HepG2 (cell line): ENCODE data around the gene TMEM229B. TPM values are rescaled to one million over a fixed set of nuclear protein-coding genes. Genes with fewer than 3 reads are reported as not detected.

Source experiments
- ATAC-seq: fragments of 200-7000 bp; cut with Tn5 transposase; 3 replicates; pipeline ENCODE4 v1.9.1; 2020; ENCODE audit warnings: mild to moderate bottlenecking, moderate library complexity
- BruUV-seq: library from RNA; stranded (reverse); fragments of 400-500 nt; replicated peaks from 2 replicates; lab custom pipeline; 2021; lab: Mats Ljungman, UMichigan
- CTCF ChIA-PET: fragments of 300-600 bp; formaldehyde crosslinking; extraction: SDS; loops from one replicate; lab custom pipeline; 2021; ENCODE audit warnings: low total read pairs, inconsistent platforms, low intra/inter-chr PET ratio; lab: Yijun Ruan, JAX
- POLR2A ChIA-PET: fragments of 350-600 bp; sonication (Branson Sonifier 250); formaldehyde crosslinking; loops from one replicate; lab custom pipeline; 2020; ENCODE audit warnings: antibody characterized with exemption, inconsistent platforms; lab: Yijun Ruan, JAX
- DNase-seq: peaks from one replicate; pipeline ENCODE4 v3.0.0-alpha.2; 2015; ENCODE audit warnings: low spot score
- FAIRE-seq: peaks from 3 replicates; lab custom pipeline; 2011; peaks lifted over from hg19 to GRCh38; lab: Jason Lieb, UNC
- H2AFZ ChIP-seq: one replicate; pipeline ENCODE4 v1.6.1; 2011; ENCODE audit warnings: low read length, inconsistent platforms
- H3K27ac ChIP-seq: fragments of 300-600 bp; 3 replicates; pipeline ENCODE4 v1.8.0; 2011; ENCODE audit warnings: mixed run types, mild to moderate bottlenecking, mixed read lengths, low read length, inconsistent platforms; ENCODE audit not compliant: insufficient read depth; ENCODE audit errors: extremely low read length
- H3K27me3 ChIP-seq, 2 experiments: fragments of 200-600 bp in 1 of 2; 2 replicates in 1 of 2; 3 replicates in 1 of 2; pipeline versions ENCODE4 v1.6.0 to v1.8.0; 2011; ENCODE audit warnings: low read length in 2 of 2, mild to moderate bottlenecking in 2 of 2, moderate library complexity in 2 of 2, inconsistent platforms in 1 of 2; ENCODE audit not compliant: insufficient read depth in 2 of 2, control insufficient read depth in 1 of 2
- H3K36me3 ChIP-seq, 2 experiments: fragments of 200-600 bp in 1 of 2; replicated peaks in 1 of 2; 2 replicates in 1 of 2; 3 replicates in 1 of 2; pipeline versions ENCODE4 v1.5.1 to v1.8.0; 2011; ENCODE audit warnings: low read length in 2 of 2, inconsistent platforms in 1 of 2; ENCODE audit not compliant: insufficient read depth in 2 of 2, control insufficient read depth in 1 of 2
- H3K4me1 ChIP-seq: 2 replicates; pipeline ENCODE4 v1.5.1; 2012; ENCODE audit warnings: low read length, inconsistent platforms; ENCODE audit not compliant: insufficient read depth
- H3K4me2 ChIP-seq: 2 replicates; pipeline ENCODE4 v1.6.0; 2011; ENCODE audit warnings: low read depth, low read length, inconsistent platforms
- H3K4me3 ChIP-seq, 3 experiments: fragments of 200-600 bp in 1 of 3; sonication (generic), shearing (Covaris generic) in 1 of 3; replicated peaks in 1 of 3; 2 replicates each; pipeline ENCODE4 v1.5.1; 2011 to 2016; ENCODE audit warnings: low read length in 3 of 3, inconsistent platforms in 2 of 3, low read depth in 2 of 3, mild to moderate bottlenecking in 2 of 3, control low read depth in 1 of 3, mixed read lengths in 1 of 3; ENCODE audit not compliant: insufficient read depth in 1 of 3
- H3K79me2 ChIP-seq: one replicate; pipeline ENCODE4 v1.6.1; 2011; ENCODE audit warnings: low read length, inconsistent platforms; ENCODE audit not compliant: insufficient read depth
- H3K9ac ChIP-seq: 2 replicates; pipeline ENCODE4 v1.6.0; 2011; ENCODE audit warnings: mild to moderate bottlenecking, low read depth, low read length, inconsistent platforms; ENCODE audit not compliant: insufficient read depth
- H3K9me3 ChIP-seq: 2 replicates; pipeline ENCODE4 v1.5.1; 2012; ENCODE audit warnings: mild to moderate bottlenecking, low read length
- H4K20me1 ChIP-seq: 2 replicates; pipeline ENCODE4 v1.6.0; 2011; ENCODE audit warnings: inconsistent platforms, mild to moderate bottlenecking, low read length, moderate library complexity; ENCODE audit not compliant: insufficient read depth
- ARID4A ChIP-seq: sonication (generic); formaldehyde crosslinking; IDR thresholded peaks from 2 replicates; pipeline ENCODE4 v1.5.0; 2020; ENCODE audit warnings: mild to moderate bottlenecking, missing genetic modification reagents, borderline replicate concordance
- HIVEP1 ChIP-seq: sonication (generic); formaldehyde crosslinking; IDR thresholded peaks from 2 replicates; pipeline ENCODE4 v1.4.0; 2020; ENCODE audit warnings: mild to moderate bottlenecking, missing genetic modification reagents
- MYC ChIP-seq: sonication (generic); formaldehyde crosslinking; IDR thresholded peaks from 2 replicates; pipeline ENCODE4 v1.9.0; 2021; ENCODE audit warnings: missing genetic modification reagents, borderline replicate concordance
- PAF1 ChIP-seq: IDR thresholded peaks from 2 replicates; pipeline ENCODE4 v1.6.1; 2016; ENCODE audit warnings: missing genetic modification reagents, missing compliant biosample characterization
- ZNF30 ChIP-seq: sonication (generic); formaldehyde crosslinking; IDR thresholded peaks from 2 replicates; pipeline ENCODE4 v1.5.0; 2020; ENCODE audit warnings: mild to moderate bottlenecking, missing genetic modification reagents
- WGBS: methylation state at CpG from one replicate; pipeline ENCODE4 v1.1.6; 2017; ENCODE audit warnings: low lambda C conversion rate; 5-methylcytosine and 5-hydroxymethylcytosine counted together
- in situ Hi-C: cut with HindIII; loops from 2 replicates; pipeline ENCODE4 v1.10.0; 2017; ENCODE audit warnings: low pct_unique_long_range_greater_than_20kb; ENCODE audit not compliant: extremely low pct_ligation_motif_present
- intact Hi-C: fragments of 100-400 bp; cut with micrococcal nuclease; formaldehyde crosslinking; loops from one replicate; pipeline ENCODE4 v1.10.0; 2022; ENCODE audit not compliant: unreplicated experiment
- polyA plus RNA-seq, 8 experiments: library from polyadenylated mRNA; depleted of rRNA in 3 of 8; stranded (reverse) in 7 of 8; unstranded in 1 of 8; fragments of >200 nt; fragmentation: Illumina TruSeq in 4 of 8; extraction: Trizol in 4 of 8; gene quantifications; 2 replicates each; pipeline versions ENCODE4 v1.2.1 to v1.2.3, GENCODE V29; 2011 to 2016; ENCODE audit warnings: low read depth in 4 of 8, missing spikeins in 1 of 8, mixed read lengths in 1 of 8; ENCODE audit not compliant: insufficient read depth in 1 of 8
- total RNA-seq, 5 experiments: library from RNA; depleted of rRNA; stranded (reverse); fragments of >200 nt; fragmentation: Illumina TruSeq; extraction: Trizol; gene quantifications; 2 replicates each; pipeline ENCODE4 v1.2.3, GENCODE V29; 2016; ENCODE audit warnings: low read depth in 1 of 5

The TMEM229B gene
- total and polyA plus RNA-seq, 2 of the 13 experiments (the other 11 are each of a cell fraction or from before 2014, with no cell fraction given): 0.69 to 1.1 TPM

- in situ Hi-C loops (no loop called here), intact Hi-C loops (no loop called here)
- FAIRE-seq: no peak
- no peaks in the 10 kb centered on the region for H3K36me3 ChIP-seq
- DNase-seq: no peak
- BruUV-seq: no TSS peak
- H2AFZ ChIP-seq: no peak overlapping the region
- H4K20me1 ChIP-seq: no peaks in the 10 kb centered on the region
- H3K27me3 ChIP-seq: no peaks in the 10 kb centered on the region
- TF ChIP-seq PAF1 (CRISPR knock-in tag) (no peak), MYC (CRISPR knock-in tag) (no peak), ZNF30 (no peak), ARID4A (no peak), HIVEP1 (CRISPR knock-in tag) (no peak)
- H3K9ac ChIP-seq: no peak overlapping the region
- H3K27ac ChIP-seq: no peak overlapping the region
- H3K4me1 ChIP-seq: peaks cover 7% of the 10 kb centered on the region
- H3K9me3 ChIP-seq: no peaks in the 10 kb centered on the region
- ChIA-PET CTCF (no interaction called here), POLR2A (no interaction called here)
- no peaks in the 10 kb centered on the region for H3K79me2 ChIP-seq
- 56% methylated on average over 5 of the region's 5 CpGs for WGBS
- no peak for ATAC-seq
- no peak overlapping the region for H3K4me3 ChIP-seq
- no peak overlapping the region for H3K4me2 ChIP-seq
Measured at GRCh38 chr14:67453575-67454300, 34.8 kb downstream of the TMEM229B start.
